ENCODE data around the gene RGS19.

RGS19 gene

DNA sequence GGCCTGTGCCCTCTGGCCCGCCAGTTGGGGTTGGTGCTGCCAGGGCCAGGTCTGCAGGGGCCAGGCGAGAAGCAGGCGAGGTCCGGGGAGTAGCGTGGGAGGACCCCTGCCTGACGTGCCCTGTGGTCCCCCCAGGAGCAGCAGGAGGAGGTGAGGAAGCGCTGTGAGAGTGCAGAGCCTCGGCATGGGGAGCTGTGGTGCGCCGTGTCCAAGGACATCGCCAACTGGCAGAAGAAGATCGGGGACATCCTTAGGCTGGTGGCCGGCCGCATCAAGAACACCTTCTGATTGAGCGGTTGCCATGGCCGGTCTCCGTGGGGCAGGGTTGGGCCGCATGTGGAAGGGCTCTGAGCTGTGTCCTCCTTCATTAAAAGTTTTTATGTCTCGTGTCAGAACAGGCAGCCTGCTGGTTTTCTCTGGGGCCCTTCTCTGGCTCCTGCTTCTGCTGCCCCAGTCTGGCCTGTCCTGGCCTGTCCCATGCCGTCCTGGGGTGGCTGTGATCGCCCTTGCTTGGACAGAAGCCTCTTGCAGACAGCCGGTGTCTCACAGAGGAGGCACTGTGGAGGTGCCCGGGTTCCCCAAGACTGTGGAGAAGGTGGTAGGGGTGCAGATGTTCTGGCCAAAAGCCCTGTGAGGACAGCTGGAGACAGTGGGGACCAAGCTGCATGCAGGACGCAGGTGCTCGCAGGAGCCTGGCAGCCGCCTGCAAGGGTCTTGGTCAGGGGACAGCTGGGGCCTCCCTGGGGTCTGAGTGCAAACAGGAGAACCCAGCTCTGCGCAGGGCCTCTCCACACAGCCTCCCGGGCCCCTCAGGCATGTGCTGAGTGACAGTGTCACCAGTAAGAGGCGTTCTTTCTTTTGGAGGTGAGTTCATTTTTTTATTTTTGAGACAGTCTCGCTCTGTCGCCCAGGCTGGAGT, 46.4 kb downstream of the RGS19 start:
- DNase-seq, result no peak

- DNase-seq, result no peak
These were observed 47.5 kb downstream of the RGS19 start for GRCh38 chr20:64031822-64032314.

- no peak for DNase-seq
These were observed 48.8 kb downstream of the RGS19 start for GRCh38 chr20:64030371-64031134.

DNA sequence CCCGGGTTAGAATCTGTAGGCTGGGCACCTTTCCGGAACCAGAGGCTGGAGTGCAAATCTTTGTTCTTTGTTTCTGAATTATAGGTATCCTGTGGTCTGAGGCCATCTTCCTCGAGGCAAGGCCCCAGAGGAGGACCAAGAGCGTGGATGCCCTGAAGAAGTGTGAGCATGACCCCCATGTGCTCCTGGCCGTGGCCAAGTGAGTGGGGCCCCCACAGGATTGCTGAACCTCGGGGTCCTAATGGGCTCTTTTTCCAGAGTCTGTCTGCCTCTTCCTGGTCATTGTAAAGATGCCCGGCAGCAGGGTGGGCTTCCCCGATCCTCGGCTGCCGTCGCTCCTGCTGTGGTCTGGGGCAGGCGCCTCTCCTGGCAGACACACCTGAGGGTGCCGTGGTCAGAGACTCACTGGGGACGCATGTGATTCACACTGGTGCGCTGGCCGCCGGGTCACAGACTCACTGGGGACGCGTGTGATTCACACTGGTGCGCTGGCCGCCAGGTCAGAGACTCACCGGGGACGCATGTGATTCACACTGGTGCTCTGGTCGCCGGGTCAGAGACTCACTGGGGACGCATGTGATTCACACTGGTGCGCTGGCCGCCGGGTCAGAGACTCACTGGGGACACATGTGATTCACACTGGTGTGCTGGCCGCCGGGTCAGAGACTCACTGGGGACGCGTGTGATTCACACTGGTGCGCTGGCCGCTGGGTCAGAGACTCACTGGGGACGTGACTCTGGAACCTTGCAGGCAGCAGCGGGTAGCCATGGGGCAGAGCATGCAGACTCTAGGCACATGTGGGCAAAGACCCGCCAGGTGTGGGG, 49.8 kb downstream of the RGS19 start:
- no peak for DNase-seq

- DNase-seq, result no peak
These were observed 51.2 kb downstream of the RGS19 start for GRCh38 chr20:64027981-64028685.

- no peak for DNase-seq
These were observed 53.4 kb downstream of the RGS19 start for GRCh38 chr20:64025826-64026412.

DNA sequence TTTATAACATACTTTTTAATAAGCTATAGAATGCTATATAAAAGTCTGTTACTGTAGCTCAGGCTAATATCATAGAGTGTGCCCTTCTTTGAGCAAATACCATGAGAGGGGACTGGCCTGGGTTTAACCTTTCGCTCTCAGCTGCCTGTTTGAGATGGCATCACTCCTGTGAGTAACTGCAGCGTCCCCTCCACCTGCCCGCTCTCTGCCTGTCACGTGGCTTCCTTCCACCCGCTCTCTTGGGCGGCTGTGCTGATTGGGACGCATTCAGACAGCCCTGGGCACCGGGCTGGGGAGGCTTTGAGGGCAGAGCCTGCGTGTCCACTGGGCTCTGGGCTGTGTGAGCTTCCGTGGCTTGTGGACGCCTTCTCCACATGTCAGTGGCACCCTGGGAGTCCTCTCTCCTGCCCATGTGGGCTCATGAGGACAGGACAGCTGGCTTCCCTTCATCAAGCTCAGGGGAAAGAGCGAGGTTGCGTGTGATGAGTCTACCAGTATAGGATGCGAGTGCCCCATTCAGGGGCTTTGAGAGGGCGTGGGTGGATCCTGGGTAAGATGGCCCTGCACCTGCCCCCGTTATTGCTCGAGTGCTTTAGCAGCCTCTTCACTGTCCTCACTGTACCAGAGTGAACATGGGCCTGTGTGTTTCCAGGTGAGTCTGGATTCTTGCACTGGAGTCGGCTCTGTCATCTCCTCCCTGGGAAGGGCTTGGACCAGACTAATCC, 54.1 kb downstream of the RGS19 start:
- DNase-seq, result no peak

DNA sequence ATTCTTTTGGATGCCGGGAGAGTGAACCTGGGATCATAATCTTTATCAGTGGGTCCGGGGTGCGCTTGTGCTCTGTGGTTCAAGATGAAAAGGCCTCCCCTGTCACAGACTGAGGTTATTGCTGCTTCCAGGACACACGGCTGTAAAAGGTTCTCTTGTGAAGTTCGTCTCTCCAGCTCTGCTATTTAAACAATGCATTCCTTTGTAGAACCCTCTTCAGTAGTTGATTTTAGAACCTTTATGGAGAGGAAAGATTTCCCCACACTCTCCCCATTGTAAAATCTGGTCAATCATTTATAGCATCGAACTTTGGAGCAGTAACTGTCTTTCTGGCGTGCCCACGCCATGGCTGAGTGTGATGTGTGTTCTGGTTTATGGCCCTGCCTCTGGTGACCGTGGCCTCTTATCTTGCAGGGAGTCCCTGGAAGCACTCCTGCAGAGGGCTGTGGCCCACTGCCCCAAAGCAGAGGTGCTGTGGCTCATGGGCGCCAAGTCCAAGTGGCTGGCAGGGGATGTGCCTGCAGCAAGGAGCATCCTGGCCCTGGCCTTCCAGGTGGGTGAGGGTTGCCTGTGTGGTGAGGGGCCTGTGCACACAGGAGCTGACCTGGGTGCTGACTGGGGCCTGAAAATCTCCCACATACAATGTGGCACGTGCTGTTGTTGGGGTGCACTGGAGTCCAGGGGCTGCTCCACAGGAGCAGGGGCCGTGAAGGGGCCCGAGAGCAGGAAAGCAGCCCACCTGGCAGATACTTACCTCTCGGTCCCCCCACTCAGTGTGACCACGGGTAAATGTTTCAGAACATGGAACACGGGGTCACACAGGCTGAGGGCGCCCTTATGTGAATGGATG, 55.0 kb downstream of the RGS19 start:
- no peak for DNase-seq

DNA sequence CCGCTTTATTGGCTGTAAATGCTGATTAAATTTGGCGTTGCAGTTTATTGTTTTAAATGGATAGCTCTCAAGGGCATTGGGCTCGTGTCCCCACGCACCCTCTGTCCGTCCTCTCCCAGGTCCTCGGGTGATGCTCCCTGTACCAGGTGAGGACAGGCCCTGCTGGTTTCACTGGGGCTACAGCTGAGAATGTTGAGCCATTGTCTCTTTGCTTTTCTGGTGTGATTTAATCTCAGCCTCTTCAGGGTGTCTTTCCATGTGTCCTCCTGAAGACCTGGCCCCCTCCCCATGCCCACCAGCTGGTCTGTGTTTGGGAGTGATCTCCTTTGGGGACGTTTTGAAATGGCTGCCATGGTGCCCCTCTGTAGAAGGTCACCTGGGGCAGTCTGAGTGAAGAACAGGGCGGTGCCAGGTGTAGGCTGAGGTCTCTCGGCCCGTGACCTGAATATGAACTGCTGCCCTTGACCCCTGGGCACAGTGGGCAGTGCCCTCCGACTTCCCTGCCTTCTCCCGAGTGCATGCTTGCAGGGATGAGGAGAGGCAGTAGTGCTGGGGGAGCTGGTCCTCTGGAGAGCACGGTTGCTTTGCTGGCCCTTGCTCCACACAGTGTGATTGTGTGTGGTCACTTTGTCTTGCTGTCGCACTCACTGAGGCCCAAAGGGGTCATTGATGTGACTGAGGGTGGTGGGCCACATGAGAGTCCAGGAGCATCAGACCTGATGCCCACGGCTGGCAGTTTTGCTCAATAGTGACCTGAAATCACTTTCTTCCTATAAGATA, 55.8 kb downstream of the RGS19 start:
- no peak for DNase-seq

Measured in CD4-positive, alpha-beta T cell treated with Interferon gamma for 1 hour (primary cell).